H9 (cell line): ENCODE measurements around the gene STX3. TPM values are rescaled to one million over a fixed set of nuclear protein-coding genes. Genes with fewer than 3 reads are reported as not detected.
"Not testable (repeated sequence)": the region's sequence is repeated elsewhere in the genome, so short reads cannot be mapped to it uniquely, and the experiment has no call there.

Experiments
- DNase-seq: peaks from one replicate; pipeline ENCODE4 v3.0.0-alpha.2; 2017
- H2AFZ ChIP-seq: one replicate; pipeline ENCODE4 v1.6.1; 2013; ENCODE audit warnings: mild to moderate bottlenecking, low read length, control low read depth, moderate library complexity
- H2AK5ac ChIP-seq: 2 replicates; pipeline ENCODE4 v1.6.1; 2013; ENCODE audit warnings: low read length, control low read depth, mixed read lengths; ENCODE audit not compliant: insufficient read length
- H2BK120ac ChIP-seq: one replicate; pipeline ENCODE4 v1.6.1; 2013; ENCODE audit warnings: low read depth, mild to moderate bottlenecking, low read length, control low read depth, inconsistent platforms; ENCODE audit not compliant: poor library complexity, severe bottlenecking
- H2BK12ac ChIP-seq: 2 replicates; pipeline ENCODE4 v1.6.1; 2013; ENCODE audit warnings: low read length, control low read depth, mixed read lengths, low read depth; ENCODE audit not compliant: insufficient read length
- H2BK15ac ChIP-seq: 2 replicates; pipeline ENCODE4 v1.6.1; 2013; ENCODE audit warnings: low read depth, low read length, control low read depth
- H2BK20ac ChIP-seq: one replicate; pipeline ENCODE4 v1.6.1; 2013; ENCODE audit warnings: low read depth, mild to moderate bottlenecking, low read length, control low read depth, inconsistent platforms; ENCODE audit not compliant: poor library complexity, severe bottlenecking
- H2BK5ac ChIP-seq: 2 replicates; pipeline ENCODE4 v1.6.1; 2013; ENCODE audit warnings: low read length, control low read depth, mixed read lengths; ENCODE audit not compliant: insufficient read length
- H3K14ac ChIP-seq: 2 replicates; pipeline ENCODE4 v1.6.1; 2013; ENCODE audit warnings: low read length, control low read depth; ENCODE audit not compliant: insufficient read depth
- H3K18ac ChIP-seq: 2 replicates; pipeline ENCODE4 v1.6.1; 2013; ENCODE audit warnings: low read depth, mild to moderate bottlenecking, mixed read lengths, low read length, control low read depth; ENCODE audit not compliant: insufficient read length
- H3K23ac ChIP-seq: 2 replicates; pipeline ENCODE4 v1.6.1; 2013; ENCODE audit warnings: low read length, control low read depth, mixed read lengths, low read depth; ENCODE audit not compliant: insufficient read length
- H3K23me2 ChIP-seq: 2 replicates; pipeline ENCODE4 v1.6.1; 2013; ENCODE audit warnings: low read depth, mild to moderate bottlenecking, mixed read lengths, low read length, control low read depth; ENCODE audit not compliant: insufficient read length, poor library complexity, severe bottlenecking
- H3K27ac ChIP-seq: 2 replicates; pipeline ENCODE4 v1.5.1; 2013; ENCODE audit warnings: low read length, control low read depth, mixed read lengths, low read depth; ENCODE audit not compliant: insufficient read length
- H3K27me3 ChIP-seq: 2 replicates; pipeline ENCODE4 v1.6.1; 2013; ENCODE audit warnings: low read length, control low read depth, inconsistent platforms; ENCODE audit not compliant: insufficient read depth
- H3K4ac ChIP-seq: 2 replicates; pipeline ENCODE4 v1.6.1; 2013; ENCODE audit warnings: low read depth, mild to moderate bottlenecking, control low read depth, inconsistent platforms, low read length, moderate library complexity
- H3K4me1 ChIP-seq: 2 replicates; pipeline ENCODE4 v1.6.1; 2013; ENCODE audit warnings: low read length, control low read depth, inconsistent platforms; ENCODE audit not compliant: insufficient read depth
- H3K4me2 ChIP-seq: 2 replicates; pipeline ENCODE4 v1.6.1; 2013; ENCODE audit warnings: low read length, control low read depth, mixed read lengths; ENCODE audit not compliant: insufficient read length, insufficient read depth
- H3K56ac ChIP-seq: 2 replicates; pipeline ENCODE4 v1.6.1; 2013; ENCODE audit warnings: low read depth, mild to moderate bottlenecking, mixed read lengths, low read length, control low read depth; ENCODE audit not compliant: insufficient read length
- H3K79me1 ChIP-seq: 2 replicates; pipeline ENCODE4 v1.6.1; 2013; ENCODE audit warnings: low read depth, mild to moderate bottlenecking, moderate library complexity, low read length, control low read depth, inconsistent platforms; ENCODE audit not compliant: insufficient read depth, poor library complexity, severe bottlenecking
- H3K79me2 ChIP-seq: 2 replicates; pipeline ENCODE4 v1.6.1; 2013; ENCODE audit warnings: low read length, control low read depth, inconsistent platforms; ENCODE audit not compliant: insufficient read depth
- H3K9ac ChIP-seq: 2 replicates; pipeline ENCODE4 v1.6.1; 2013; ENCODE audit warnings: low read length, control low read depth, mixed read lengths; ENCODE audit not compliant: insufficient read length; ENCODE audit errors: extremely low read depth
- H3K9me3 ChIP-seq: one replicate; pipeline ENCODE4 v1.6.1; 2013; ENCODE audit warnings: low read depth, low read length, inconsistent platforms; ENCODE audit not compliant: control insufficient read depth
- H3T11ph ChIP-seq: one replicate; pipeline ENCODE4 v1.6.1; 2013; ENCODE audit warnings: mild to moderate bottlenecking, low read length, control low read depth, inconsistent platforms
- H4K20me1 ChIP-seq: one replicate; pipeline ENCODE4 v1.6.1; 2013; ENCODE audit not compliant: control insufficient read depth, insufficient read length, insufficient read depth
- H4K5ac ChIP-seq: 2 replicates; pipeline ENCODE4 v1.6.1; 2013; ENCODE audit warnings: low read depth, mild to moderate bottlenecking, mixed read lengths, low read length, control low read depth; ENCODE audit not compliant: insufficient read length
- H4K8ac ChIP-seq: replicated peaks from 2 replicates; pipeline ENCODE4 v1.6.1; 2013; ENCODE audit warnings: low read length, control low read depth, mixed read lengths, low read depth; ENCODE audit not compliant: insufficient read length
- H4K91ac ChIP-seq: 2 replicates; pipeline ENCODE4 v1.6.1; 2013; ENCODE audit warnings: low read depth, mild to moderate bottlenecking, moderate library complexity, mixed read lengths, low read length, control low read depth; ENCODE audit not compliant: insufficient read length
- H3K27ac Mint-ChIP-seq, 3 experiments: 2 replicates in 2 of 3; 3 replicates in 1 of 3; pipeline ENCODE4 v1.8.0; 2020 to 2021; ENCODE audit warnings: mixed read lengths in 3 of 3, mild to moderate bottlenecking in 1 of 3, moderate library complexity in 1 of 3
- H3K27me3 Mint-ChIP-seq: 2 replicates; pipeline ENCODE4 v1.8.0; 2021; ENCODE audit warnings: low read depth, mild to moderate bottlenecking, moderate library complexity, mixed read lengths
- H3K36me3 Mint-ChIP-seq, 3 experiments: 2 replicates in 2 of 3; 3 replicates in 1 of 3; pipeline ENCODE4 v1.8.0; 2020 to 2021; ENCODE audit warnings: low read depth in 3 of 3, mixed read lengths in 3 of 3; ENCODE audit not compliant: insufficient read depth in 1 of 3
- H3K4me1 Mint-ChIP-seq, 2 experiments: 2 replicates each; pipeline ENCODE4 v1.8.0; 2020; ENCODE audit warnings: mixed read lengths in 2 of 2
- H3K4me3 Mint-ChIP-seq, 2 experiments: 2 replicates in 1 of 2; 3 replicates in 1 of 2; pipeline ENCODE4 v1.8.0; 2020 to 2021; ENCODE audit warnings: mild to moderate bottlenecking in 2 of 2, mixed read lengths in 2 of 2, moderate library complexity in 1 of 2
- H3K9me3 Mint-ChIP-seq, 2 experiments: 2 replicates in 1 of 2; 3 replicates in 1 of 2; pipeline ENCODE4 v1.8.0; 2020; ENCODE audit warnings: mild to moderate bottlenecking in 2 of 2, mixed read lengths in 2 of 2, moderate library complexity in 1 of 2
- WGBS: extraction: QIAGEN DNeasy Blood & Tissue Kit; methylation state at CpG from one replicate; pipeline ENCODE4 v1.1.7; 2013; ENCODE audit warnings: missing lambda C conversion rate, low lambda C conversion rate, mixed read lengths; ENCODE audit not compliant: insufficient read length; ENCODE audit errors: extremely low coverage; 5-methylcytosine and 5-hydroxymethylcytosine counted together
- total RNA-seq: library from RNA; stranded (reverse); gene quantifications from 2 replicates; pipeline ENCODE4 v1.2.1, GENCODE V29; 2021
- TF ChIP-seq, protein P1 (sequence below): fragments of 200-600 bp; sonication (generic); conservative IDR thresholded peaks from 3 replicates; pipeline ENCODE4 v1.8.0; 2021; ENCODE audit warnings: antibody characterized with exemption, mild to moderate bottlenecking

Gene STX3
- total RNA-seq, 1 experiment from 2014 or later, result 41.0 TPM

DNA sequence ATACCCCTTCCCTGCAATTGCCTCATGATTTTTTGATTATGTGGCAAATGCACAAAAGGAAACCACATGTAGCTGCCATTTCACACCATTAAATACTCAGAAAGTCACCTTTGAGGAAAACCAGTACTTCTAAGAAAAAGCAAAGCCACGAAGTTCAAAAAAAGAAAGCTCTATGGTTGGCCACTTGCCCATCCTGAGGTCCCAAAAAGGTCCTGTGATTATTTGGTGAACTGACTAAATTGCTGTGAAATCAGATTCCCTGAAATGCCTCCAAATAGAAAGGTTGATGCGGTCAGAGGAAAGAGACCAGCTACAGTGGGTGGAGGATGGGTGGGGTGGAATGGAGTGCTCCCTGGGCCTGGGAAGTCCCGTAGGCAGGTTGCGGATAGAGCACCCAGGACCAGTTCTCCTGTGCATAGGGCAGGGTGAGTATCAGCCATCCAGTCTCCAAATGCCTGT lies 28.5 kb downstream of the STX3 start:
- no peak overlapping the region for H4K5ac ChIP-seq
- no peak overlapping the region for H3K14ac ChIP-seq
- no peak overlapping the region for H2BK15ac ChIP-seq
- no peaks in the 10 kb centered on the region for H3K9me3 ChIP-seq
- no peak overlapping the region for H3K9ac ChIP-seq
- H3K79me1 ChIP-seq, result no peaks in the 10 kb centered on the region
- H2BK5ac ChIP-seq, result no peak overlapping the region
- H4K8ac ChIP-seq, result no peak overlapping the region
- no peaks in the 10 kb centered on the region for H3K27me3 ChIP-seq
- H3K9me3 Mint-ChIP-seq, result peaks cover 5 to 9% of the 10 kb centered on the region in 2 experiments; a peak in 4 of 5 replicates
- H3K4me1 ChIP-seq, result no peaks in the 10 kb centered on the region
- H3K56ac ChIP-seq, result no peak overlapping the region
- no peak overlapping the region for H3K18ac ChIP-seq
- H3K4me3 Mint-ChIP-seq, result no peak overlapping the region
- H3K23ac ChIP-seq, result no peak overlapping the region
- no peak overlapping the region for H3T11ph ChIP-seq
- H2AK5ac ChIP-seq, result no peak overlapping the region
- H3K4me1 Mint-ChIP-seq, result no peaks in the 10 kb centered on the region; a peak in 1 of 4 replicates
- H2BK12ac ChIP-seq, result no peak overlapping the region
- H3K4ac ChIP-seq, result no peak overlapping the region
- H2BK120ac ChIP-seq, result no peak overlapping the region
- H3K36me3 Mint-ChIP-seq, result peaks cover 35 to 61% (median 44%) of the 10 kb centered on the region in 3 experiments
- no CpG with 5 or more reads among the region's 4 CpGs for WGBS
- H4K20me1 ChIP-seq, result no peaks in the 10 kb centered on the region
- H2AFZ ChIP-seq, result no peak overlapping the region
- TF ChIP-seq, protein P1, sequence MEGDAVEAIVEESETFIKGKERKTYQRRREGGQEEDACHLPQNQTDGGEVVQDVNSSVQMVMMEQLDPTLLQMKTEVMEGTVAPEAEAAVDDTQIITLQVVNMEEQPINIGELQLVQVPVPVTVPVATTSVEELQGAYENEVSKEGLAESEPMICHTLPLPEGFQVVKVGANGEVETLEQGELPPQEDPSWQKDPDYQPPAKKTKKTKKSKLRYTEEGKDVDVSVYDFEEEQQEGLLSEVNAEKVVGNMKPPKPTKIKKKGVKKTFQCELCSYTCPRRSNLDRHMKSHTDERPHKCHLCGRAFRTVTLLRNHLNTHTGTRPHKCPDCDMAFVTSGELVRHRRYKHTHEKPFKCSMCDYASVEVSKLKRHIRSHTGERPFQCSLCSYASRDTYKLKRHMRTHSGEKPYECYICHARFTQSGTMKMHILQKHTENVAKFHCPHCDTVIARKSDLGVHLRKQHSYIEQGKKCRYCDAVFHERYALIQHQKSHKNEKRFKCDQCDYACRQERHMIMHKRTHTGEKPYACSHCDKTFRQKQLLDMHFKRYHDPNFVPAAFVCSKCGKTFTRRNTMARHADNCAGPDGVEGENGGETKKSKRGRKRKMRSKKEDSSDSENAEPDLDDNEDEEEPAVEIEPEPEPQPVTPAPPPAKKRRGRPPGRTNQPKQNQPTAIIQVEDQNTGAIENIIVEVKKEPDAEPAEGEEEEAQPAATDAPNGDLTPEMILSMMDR, result no peak
- no peak overlapping the region for H2BK20ac ChIP-seq
- H3K23me2 ChIP-seq, result no peaks in the 10 kb centered on the region
- no peak overlapping the region for H3K27ac ChIP-seq
- no peak for DNase-seq
- H3K27me3 Mint-ChIP-seq, result no peaks in the 10 kb centered on the region
- H4K91ac ChIP-seq, result no peak overlapping the region
- H3K79me2 ChIP-seq, result no peaks in the 10 kb centered on the region
- no peak overlapping the region for H3K27ac Mint-ChIP-seq
- H3K4me2 ChIP-seq, result no peak overlapping the region

DNA sequence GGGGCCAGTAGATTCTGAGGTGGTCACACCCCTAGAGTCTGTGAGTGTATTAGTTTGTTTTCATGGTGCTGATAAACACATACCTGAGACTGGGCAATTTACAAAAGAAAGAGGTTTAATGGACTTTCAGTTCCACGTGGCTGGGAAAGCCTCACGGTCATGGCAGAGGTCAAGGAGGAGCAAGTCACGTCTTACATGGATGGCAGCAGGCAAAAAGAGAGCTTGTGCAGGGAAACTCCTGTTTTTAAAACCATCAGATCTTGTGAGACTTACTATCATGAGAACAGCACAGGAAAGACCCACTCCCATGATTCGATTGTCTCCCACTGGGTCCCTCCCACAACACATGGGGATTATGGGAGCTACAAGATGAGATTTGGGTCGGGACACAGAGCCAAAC lies 29.3 kb downstream of the STX3 start:
- H2BK15ac ChIP-seq, H2BK5ac ChIP-seq, H3K9ac ChIP-seq, H3K27me3 Mint-ChIP-seq, H3K4me2 ChIP-seq, DNase-seq, H3T11ph ChIP-seq, H2AK5ac ChIP-seq, H3K56ac ChIP-seq, H3K4me3 Mint-ChIP-seq, H3K4me1 ChIP-seq, H4K20me1 ChIP-seq, H3K9me3 ChIP-seq, H3K27ac Mint-ChIP-seq, H3K23ac ChIP-seq, H2AFZ ChIP-seq, H2BK20ac ChIP-seq, H2BK12ac ChIP-seq, H4K91ac ChIP-seq, H3K23me2 ChIP-seq, H3K27ac ChIP-seq, H3K79me2 ChIP-seq, H3K14ac ChIP-seq, H3K4ac ChIP-seq, H3K9me3 Mint-ChIP-seq, H3K4me1 Mint-ChIP-seq, H3K27me3 ChIP-seq, H2BK120ac ChIP-seq, H3K79me1 ChIP-seq, H3K18ac ChIP-seq, H4K5ac ChIP-seq, H4K8ac ChIP-seq: not testable (repeated sequence)
- WGBS, result no CpG with 5 or more reads among the region's 5 CpGs
- H3K36me3 Mint-ChIP-seq, result peaks cover 37 to 66% (median 51%) of the 10 kb centered on the region in 3 experiments
